Pancreas (tissue), 10 donors: Measurements from ENCODE around the gene NELFB. TPM values are rescaled to one million over a fixed set of nuclear protein-coding genes. Genes with fewer than 3 reads are reported as not detected.

Source experiments
- ATAC-seq, 4 donors: fragments of 200-7000 bp; cut with Tn5 transposase; one replicate each; pipeline versions ENCODE4 v1.8.0 to v1.9.1; 2020; ENCODE audit warnings: mild to moderate bottlenecking in 4 of 4, moderate library complexity in 4 of 4
- DNase-seq, 6 donors: peaks; one replicate each; pipeline ENCODE4 v3.0.0-alpha.2; 2020
- FAIRE-seq: peaks from 2 replicates; lab custom pipeline; 2012; peaks lifted over from hg19 to GRCh38; lab: Jason Lieb, UNC
- H3K27ac ChIP-seq, 4 donors: fragments of 200-600 bp; sonication (generic); 1 replicate in 3 of 4; 2 replicates in 1 of 4; pipeline versions ENCODE4 v1.5.0 to v1.8.0; 2020
- H3K27me3 ChIP-seq, 4 donors: fragments of 200-600 bp; one replicate each; pipeline ENCODE4 v1.8.0; 2021
- H3K36me3 ChIP-seq, 3 donors: fragments of 200-600 bp; sonication (generic) in 1 of 3; one replicate each; pipeline versions ENCODE4 v1.5.0 to v1.8.0; 2020 to 2021
- H3K4me1 ChIP-seq, 3 donors: fragments of 200-600 bp; one replicate each; pipeline ENCODE4 v1.8.0; 2021
- H3K4me3 ChIP-seq, 4 donors: fragments of 200-600 bp; sonication (generic) in 2 of 4; one replicate each; pipeline versions ENCODE4 v1.5.0 to v1.8.0; 2020 to 2021
- H3K9me3 ChIP-seq, 4 donors: fragments of 200-600 bp; one replicate each; pipeline ENCODE4 v1.8.0; 2021
- WGBS, 2 donors: extraction: QIAGEN DNeasy Blood & Tissue Kit; methylation state at CpG; one replicate each; pipeline ENCODE4 v1.1.7; 2013; 5-methylcytosine and 5-hydroxymethylcytosine counted together
- intact Hi-C, 3 donors: fragments of 100-400 bp; cut with DNase I; formaldehyde crosslinking; loops; one replicate each; pipeline versions ENCODE4 v1.11.1 to v1.14.2; 2022
- polyA plus RNA-seq, 2 donors: library from polyadenylated mRNA; stranded (reverse); fragments of 200-250 nt; gene quantifications; one replicate each; pipeline ENCODE4 v1.2.3, GENCODE V29; 2013
- total RNA-seq, 6 donors: library from RNA; stranded (reverse); fragmentation: NEBNext Ultra II Directional in 4 of 6; extraction: Animal tissue kit (Norgen Biotek cat#: 25700) in 4 of 6; gene quantifications; one replicate each; pipeline versions ENCODE4 v1.2.1 to v1.2.4, GENCODE V29; 2021 to 2023
- TF ChIP-seq, protein P1 (sequence below), 4 donors: fragments of 200-600 bp; sonication (generic) in 3 of 4; IDR thresholded peaks; one replicate each; pipeline versions ENCODE4 v1.5.0 to v1.8.0; 2021; ENCODE audit warnings: antibody characterized with exemption in 4 of 4
- donor health status: healthy with polysubstance abuse.
- donor health status: DM: no; HTN: no; CAD: no; lungs with moderate emphysema.
- donor health status: DM: no; HTN: no; CAD: no.
- donor health status: control.
- donor health status: control.
- donor health status: Bipolar disorder and iron deficiency.
- donor health status: DM: yes; HTN: yes; CAD: no.
- donor health status: DM: no; HTN: no; CAD: no.
- donor health status: DM: no; HTN: no; CAD: no.
- donor health status: DM: yes; HTN: yes; CAD: no.

NELFB gene
- total RNA-seq (10 to 100 TPM; 22.3 to 34.0 (median 29.0) TPM), polyA plus RNA-seq (10 to 100 TPM; 28.7 to 34.2 TPM)

DNA sequence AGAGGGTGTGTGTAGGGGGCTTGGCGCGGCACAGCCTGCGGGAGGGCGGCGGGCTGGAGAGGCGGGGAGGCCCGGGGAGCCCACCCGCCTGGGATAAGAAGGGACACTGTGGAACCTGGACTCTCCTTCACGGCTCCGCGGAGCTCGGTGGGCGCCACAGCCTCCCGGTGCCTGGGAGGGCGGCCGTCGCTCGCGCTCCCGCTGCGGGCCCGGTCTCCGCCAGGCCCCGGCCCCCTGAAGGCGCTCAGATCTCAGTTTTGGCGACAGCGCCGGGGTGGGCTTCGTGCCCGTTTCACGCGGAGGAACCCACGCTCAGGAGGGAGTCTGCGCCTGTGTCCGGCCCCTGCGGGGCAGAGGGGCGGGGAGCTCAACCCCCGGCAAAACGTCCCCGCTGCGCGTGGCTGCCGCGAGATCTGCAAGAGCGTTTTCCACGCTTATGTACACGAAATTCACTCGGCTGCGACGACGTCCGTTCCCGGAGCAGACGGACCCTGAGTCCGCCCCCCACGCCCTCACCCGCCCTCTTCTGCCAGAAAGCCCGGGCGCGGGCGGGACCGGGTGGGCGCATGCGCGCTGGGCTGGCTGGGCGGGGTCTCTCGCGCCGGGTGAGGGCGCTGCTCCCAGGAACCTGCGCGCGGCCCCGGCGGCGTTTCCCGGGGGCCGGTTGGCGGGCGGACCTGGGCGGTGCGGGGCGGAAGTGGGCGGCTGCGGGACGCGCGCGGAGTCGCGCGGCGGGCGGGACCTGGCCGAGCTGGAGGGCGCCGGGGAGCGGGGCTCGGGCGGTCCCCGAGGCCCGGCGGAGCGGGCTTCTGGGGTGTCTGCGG is at the start of gene NELFB:
NELFB (plus strand) TSS at position 704 of the 824 bp plus-strand sequence.
- 1% methylated on average over 58 to 105 of the region's 105 CpGs for WGBS, 2 donors

DNA sequence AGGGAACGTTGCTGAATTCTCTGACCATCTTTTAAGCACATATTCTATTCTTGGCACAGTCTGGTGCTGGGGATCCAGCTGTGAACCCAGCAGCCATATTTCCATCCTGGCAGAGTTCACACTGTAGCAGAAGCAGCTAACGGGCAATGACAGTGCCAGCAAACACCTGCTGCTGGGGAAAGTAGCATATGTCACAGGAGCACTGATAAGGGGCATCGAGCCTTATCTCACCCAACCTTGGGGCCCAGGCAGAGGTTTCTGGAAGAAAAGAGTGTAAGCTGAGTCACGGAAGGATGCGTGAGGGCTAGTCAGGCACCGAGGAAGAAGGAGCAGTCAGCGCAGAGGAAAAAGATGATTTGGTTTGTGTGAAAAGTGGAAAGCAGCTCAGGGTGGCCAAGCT is 48.5 kb upstream of the NELFB start:
- intact Hi-C loops = no loop called here
- no peaks in the 10 kb centered on the region for H3K36me3 ChIP-seq
- H3K27me3 ChIP-seq = no peaks in the 10 kb centered on the region
- FAIRE-seq (no peak), ATAC-seq (no peak), DNase-seq (no peak)
- 40 to 41% methylated on average over 7 of the region's 7 CpGs for WGBS, 2 donors
- H3K9me3 ChIP-seq = no peaks in the 10 kb centered on the region
- H3K4me1 ChIP-seq = peaks cover 19 to 32% (median 19%) of the 10 kb centered on the region in 3 donors
- peak overlapping the region in 1 of 4 donors; percentile 65 for H3K4me3 ChIP-seq
- no peak overlapping the region for H3K27ac ChIP-seq
- TF ChIP-seq, protein P1, sequence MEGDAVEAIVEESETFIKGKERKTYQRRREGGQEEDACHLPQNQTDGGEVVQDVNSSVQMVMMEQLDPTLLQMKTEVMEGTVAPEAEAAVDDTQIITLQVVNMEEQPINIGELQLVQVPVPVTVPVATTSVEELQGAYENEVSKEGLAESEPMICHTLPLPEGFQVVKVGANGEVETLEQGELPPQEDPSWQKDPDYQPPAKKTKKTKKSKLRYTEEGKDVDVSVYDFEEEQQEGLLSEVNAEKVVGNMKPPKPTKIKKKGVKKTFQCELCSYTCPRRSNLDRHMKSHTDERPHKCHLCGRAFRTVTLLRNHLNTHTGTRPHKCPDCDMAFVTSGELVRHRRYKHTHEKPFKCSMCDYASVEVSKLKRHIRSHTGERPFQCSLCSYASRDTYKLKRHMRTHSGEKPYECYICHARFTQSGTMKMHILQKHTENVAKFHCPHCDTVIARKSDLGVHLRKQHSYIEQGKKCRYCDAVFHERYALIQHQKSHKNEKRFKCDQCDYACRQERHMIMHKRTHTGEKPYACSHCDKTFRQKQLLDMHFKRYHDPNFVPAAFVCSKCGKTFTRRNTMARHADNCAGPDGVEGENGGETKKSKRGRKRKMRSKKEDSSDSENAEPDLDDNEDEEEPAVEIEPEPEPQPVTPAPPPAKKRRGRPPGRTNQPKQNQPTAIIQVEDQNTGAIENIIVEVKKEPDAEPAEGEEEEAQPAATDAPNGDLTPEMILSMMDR (IDR thresholded peaks at IDR 0.05) = no peak

More for the DNA sequence above, at the start of gene NELFB:
- Histone ChIP-seq H3K4me1 (peaks cover 3 to 17% (median 10%) of the 10 kb centered on the region in 3 donors), H3K4me3 (peak within 1 kb of the TSS; percentile 83 to 98 (median 98)), H3K27me3 (no peaks in the 10 kb centered on the region), H3K9me3 (no peaks in the 10 kb centered on the region), H3K36me3 (no peaks in the 10 kb centered on the region), H3K27ac (peak within 1 kb of the TSS; percentile 31 to 77 (median 52))
- intact Hi-C loops = no loop called here
- ATAC-seq (peak; percentile 84 to 93 (median 86)), FAIRE-seq (no peak), DNase-seq (peak; percentile 90 to 100 (median 96))
- TF ChIP-seq, protein P1 (IDR thresholded peaks at IDR 0.05) = no peak

DNA sequence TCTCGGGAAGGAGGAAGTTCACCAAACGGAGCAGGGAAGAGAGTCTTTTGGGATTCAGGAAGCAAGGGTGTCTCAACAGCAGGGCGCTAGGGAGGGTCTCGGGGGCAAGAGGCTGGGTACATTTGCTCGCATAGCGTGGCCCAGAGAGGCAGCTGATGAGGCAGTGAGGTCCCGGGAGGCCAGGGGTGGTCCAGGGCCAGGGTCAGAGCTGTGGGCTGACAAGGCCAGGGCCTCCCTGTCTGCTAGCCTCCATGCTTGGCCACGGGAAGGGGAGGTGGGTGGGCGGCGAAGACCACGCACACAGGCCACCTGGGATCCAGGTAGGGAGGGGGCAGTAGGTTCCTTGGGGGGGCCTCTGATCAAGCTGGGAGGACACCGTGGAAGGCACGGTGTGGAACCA is 43.6 kb upstream of the NELFB start:
- 87 to 88% methylated on average over 13 of the region's 13 CpGs for WGBS, 2 donors
- Histone ChIP-seq H3K4me1 (peaks cover 3 to 5% (median 3%) of the 10 kb centered on the region in 3 donors), H3K4me3 (no peak overlapping the region), H3K27me3 (no peaks in the 10 kb centered on the region), H3K36me3 (no peaks in the 10 kb centered on the region), H3K27ac (no peak overlapping the region), H3K9me3 (no peaks in the 10 kb centered on the region)
- TF ChIP-seq, protein P1 (IDR thresholded peaks at IDR 0.05) = no peak
- peak in 1 of 6 donors; percentile 58 for DNase-seq
- FAIRE-seq = no peak
- intact Hi-C loops = no loop called here
- ATAC-seq = no peak

- Histone ChIP-seq H3K9me3 (no peaks in the 10 kb centered on the region), H3K36me3 (no peaks in the 10 kb centered on the region), H3K27ac (no peak overlapping the region), H3K4me3 (no peak overlapping the region), H3K27me3 (no peaks in the 10 kb centered on the region), H3K4me1 (no peaks in the 10 kb centered on the region)
- 81 to 86% methylated on average over 21 of the region's 21 CpGs for WGBS, 2 donors
- no peak for FAIRE-seq
- intact Hi-C loops = no loop called here
- TF ChIP-seq, protein P1 (IDR thresholded peaks at IDR 0.05) = no peak
- DNase-seq = peak in 1 of 6 donors; percentile 33
- no peak for ATAC-seq
Measured at GRCh38 chr9:137212520-137212919, 42.6 kb upstream of the NELFB start.
